OCI-LY3 (cell line): Measurements from ENCODE around the gene APBB2.

ENCODE experiments used
- H2AFZ ChIP-seq: fragments of 200-600, 300-600 bp; shearing (Covaris generic); 2 replicates; pipeline ENCODE4 v1.6.0; 2014; ENCODE audit warnings: antibody characterized with exemption, low read depth, low read length
- H3K27ac ChIP-seq: fragments of 200-600, 300-600 bp; sonication (generic); 2 replicates; pipeline ENCODE4 v1.5.1; 2014; ENCODE audit warnings: mild to moderate bottlenecking, low read length, moderate library complexity, mixed read lengths
- H3K27me3 ChIP-seq: fragments of 200-600, 300-600 bp; sonication (generic); 2 replicates; pipeline ENCODE4 v1.6.1; 2014; ENCODE audit warnings: low read depth, low read length, mixed read lengths
- H3K36me3 ChIP-seq: fragments of 200-600, 300-600 bp; sonication (generic); replicated peaks from 2 replicates; pipeline ENCODE3; 2014; ENCODE audit warnings: low read depth, low read length, mixed read lengths
- H3K4me1 ChIP-seq: fragments of 300-600, 200-600 bp; sonication (generic); 2 replicates; pipeline ENCODE4 v1.6.1; 2014; ENCODE audit warnings: low read length, mixed read lengths
- H3K4me2 ChIP-seq: fragments of 200-600, 300-600 bp; sonication (generic); 2 replicates; pipeline ENCODE4 v1.6.1; 2014; ENCODE audit warnings: low read length, mixed read lengths
- H3K4me3 ChIP-seq: fragments of 300-600, 200-600 bp; sonication (generic); 2 replicates; pipeline ENCODE4 v1.5.1; 2014; ENCODE audit warnings: antibody characterized with exemption, mild to moderate bottlenecking, low read length, moderate library complexity
- H3K79me2 ChIP-seq: fragments of 300-600, 200-600 bp; shearing (Covaris generic); 2 replicates; pipeline ENCODE4 v1.6.1; 2014; ENCODE audit warnings: mild to moderate bottlenecking, low read length, mixed read lengths
- H3K9ac ChIP-seq: fragments of 300-600, 200-600 bp; shearing (Covaris generic); 2 replicates; pipeline ENCODE4 v1.6.0; 2014; ENCODE audit warnings: mild to moderate bottlenecking, low read length, moderate library complexity
- H3K9me3 ChIP-seq: fragments of 200-600, 300-600 bp; shearing (Covaris generic); 2 replicates; pipeline ENCODE4 v1.6.1; 2014; ENCODE audit warnings: low read length, mixed read lengths; ENCODE audit not compliant: insufficient read depth
- H4K20me1 ChIP-seq: fragments of 200-600, 300-600 bp; sonication (generic); 2 replicates; pipeline ENCODE4 v1.6.1; 2016; ENCODE audit warnings: low read length, mixed read lengths; ENCODE audit not compliant: insufficient read depth
- CTCF ChIP-seq: fragments of 200-600, 300-600 bp; sonication (generic); IDR thresholded peaks from 2 replicates; pipeline ENCODE4 v1.5.1; 2014; ENCODE audit warnings: antibody characterized with exemption, low read length, low read depth
- EZH2phosphoT487 ChIP-seq: fragments of 200-600 bp; shearing (Covaris generic); IDR thresholded peaks from 2 replicates; pipeline ENCODE4 v1.6.1; 2018; ENCODE audit warnings: antibody characterized with exemption, mixed run types, low read depth

APBB2 gene

DNA sequence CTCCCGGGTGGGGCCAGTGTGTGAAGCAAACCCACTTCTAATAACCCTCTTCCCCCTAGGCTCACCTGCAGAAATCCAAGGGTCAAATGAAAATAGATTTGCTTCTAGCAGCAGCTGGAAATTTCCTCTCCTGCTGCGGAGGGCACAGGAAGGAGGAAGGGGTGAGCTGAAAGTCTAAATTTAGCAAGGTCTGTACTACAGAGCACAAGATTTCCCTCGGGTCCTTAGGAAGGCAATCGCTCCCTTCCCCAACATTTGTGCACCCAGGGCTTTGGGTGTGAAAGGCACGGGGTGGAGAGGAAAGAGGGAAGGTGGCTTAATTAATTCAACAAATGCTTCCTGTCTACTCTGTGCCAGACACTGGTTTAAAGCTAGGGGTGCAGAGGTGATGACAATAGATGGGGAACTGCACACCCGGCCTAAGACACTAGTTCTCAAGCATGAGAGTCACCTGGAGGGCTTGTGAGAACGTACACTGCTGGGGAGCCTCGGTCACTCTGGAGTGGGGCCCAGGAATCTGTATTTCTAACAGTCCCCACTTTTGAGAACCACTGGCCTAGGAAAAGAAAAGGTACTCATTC lies 260.2 kb downstream of the APBB2 start:
- Histone ChIP-seq H3K27me3 (no peaks in the 10 kb centered on the region), H3K4me3 (no peak overlapping the region), H4K20me1 (no peaks in the 10 kb centered on the region), H3K4me2 (no peak overlapping the region), H2AFZ (no peak overlapping the region), H3K27ac (no peak overlapping the region), H3K9ac (no peak overlapping the region), H3K36me3 (no peaks in the 10 kb centered on the region), H3K79me2 (no peaks in the 10 kb centered on the region), H3K4me1 (no peaks in the 10 kb centered on the region), H3K9me3 (no peaks in the 10 kb centered on the region)
- no peak for TF ChIP-seq CTCF
- no peak for TF ChIP-seq EZH2phosphoT487

- Histone ChIP-seq H4K20me1 (no peaks in the 10 kb centered on the region), H3K79me2 (no peaks in the 10 kb centered on the region), H3K4me2 (no peak overlapping the region), H3K4me3 (no peak overlapping the region), H2AFZ (no peak overlapping the region), H3K27me3 (no peaks in the 10 kb centered on the region), H3K27ac (no peak overlapping the region), H3K4me1 (no peaks in the 10 kb centered on the region), H3K9ac (no peak overlapping the region), H3K9me3 (no peaks in the 10 kb centered on the region), H3K36me3 (no peaks in the 10 kb centered on the region)
- no peak for TF ChIP-seq EZH2phosphoT487
Observed at GRCh38 chr4:40953283-40954087, 260.9 kb downstream of the APBB2 start.

DNA sequence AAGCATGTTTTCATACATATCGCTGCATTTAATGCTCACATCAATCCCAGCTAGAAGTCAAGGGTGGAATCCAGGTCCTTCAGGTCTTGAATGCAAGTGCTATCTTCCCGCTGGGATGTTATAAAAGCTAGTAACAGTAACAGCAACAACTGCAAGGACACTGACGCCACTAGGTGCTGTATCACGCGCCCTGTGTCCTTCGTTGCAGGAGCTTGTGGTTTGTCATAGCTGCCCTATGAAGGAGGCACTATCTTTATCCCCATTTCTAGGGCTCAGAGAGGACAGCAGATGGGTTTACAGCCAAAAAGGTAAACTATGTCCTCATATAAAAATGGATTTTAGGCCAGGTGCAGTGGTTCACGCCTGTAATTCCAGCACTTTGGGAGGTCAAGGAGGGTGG lies 261.7 kb downstream of the APBB2 start:
- no peaks in the 10 kb centered on the region for H3K9me3 ChIP-seq
- H3K79me2 ChIP-seq: no peaks in the 10 kb centered on the region
- no peak overlapping the region for H2AFZ ChIP-seq
- no peak overlapping the region for H3K9ac ChIP-seq
- H3K4me2 ChIP-seq: no peak overlapping the region
- H3K4me3 ChIP-seq: no peak overlapping the region
- no peak overlapping the region for H3K27ac ChIP-seq
- no peaks in the 10 kb centered on the region for H3K27me3 ChIP-seq
- H3K36me3 ChIP-seq: no peaks in the 10 kb centered on the region
- no peaks in the 10 kb centered on the region for H3K4me1 ChIP-seq
- no peak for TF ChIP-seq EZH2phosphoT487
- H4K20me1 ChIP-seq: no peaks in the 10 kb centered on the region

- Histone ChIP-seq H3K27ac (no peak overlapping the region), H3K9me3 (no peaks in the 10 kb centered on the region), H4K20me1 (no peaks in the 10 kb centered on the region), H3K4me3 (no peak overlapping the region), H3K9ac (no peak overlapping the region), H3K4me2 (no peak overlapping the region), H3K4me1 (no peaks in the 10 kb centered on the region), H3K79me2 (no peaks in the 10 kb centered on the region), H2AFZ (no peak overlapping the region), H3K36me3 (no peaks in the 10 kb centered on the region), H3K27me3 (no peaks in the 10 kb centered on the region)
- no peak for TF ChIP-seq CTCF
- no peak for TF ChIP-seq EZH2phosphoT487
Observed at GRCh38 chr4:40952217-40952616, 262.1 kb downstream of the APBB2 start.

DNA sequence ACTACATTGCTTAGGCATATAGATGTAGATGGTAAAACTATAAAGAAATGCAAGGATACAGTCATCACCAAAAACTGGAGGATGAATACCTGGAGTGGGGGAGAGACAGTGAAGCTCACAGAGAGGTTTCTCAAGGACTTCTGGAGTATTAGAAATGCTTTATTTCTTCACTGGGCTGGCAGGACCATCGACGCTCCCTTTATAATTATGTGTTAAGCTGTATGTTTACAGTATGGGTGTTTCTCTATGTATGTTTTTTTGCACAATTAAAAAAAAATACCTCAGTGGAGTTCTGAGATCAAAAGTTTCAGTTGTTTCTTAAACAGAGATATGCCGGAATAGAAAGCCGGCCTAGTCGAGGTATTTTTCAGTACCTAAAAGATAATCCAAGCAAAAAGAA lies 263.3 kb downstream of the APBB2 start:
- Histone ChIP-seq H3K4me1 (no peaks in the 10 kb centered on the region), H3K9ac (no peak overlapping the region), H3K27me3 (no peaks in the 10 kb centered on the region), H3K27ac (no peak overlapping the region), H3K4me2 (no peak overlapping the region), H3K36me3 (no peaks in the 10 kb centered on the region), H3K4me3 (no peak overlapping the region), H3K79me2 (no peaks in the 10 kb centered on the region), H2AFZ (no peak overlapping the region), H4K20me1 (no peaks in the 10 kb centered on the region), H3K9me3 (no peaks in the 10 kb centered on the region)
- no peak for TF ChIP-seq EZH2phosphoT487
- TF ChIP-seq CTCF: no peak
